AG04450 (cell line): ENCODE results near the gene PTPRC. TPM values are rescaled to one million over a fixed set of nuclear protein-coding genes. Genes with fewer than 3 reads are reported as not detected.

ENCODE experiments used
- CTCF ChIA-PET: fragments of 300-600, 350-600 bp; formaldehyde crosslinking; extraction: SDS; loops from one replicate; lab custom pipeline; 2022; ENCODE audit warnings: antibody characterized with exemption, inconsistent platforms; lab: Charles Lee
- POLR2A ChIA-PET: fragments of 350-600 bp; formaldehyde crosslinking; extraction: SDS; loops from one replicate; lab custom pipeline; 2021; ENCODE audit warnings: antibody characterized with exemption, inconsistent platforms; lab: Yijun Ruan, JAX
- DNase-seq: peaks from one replicate; pipeline ENCODE4 v3.0.0-alpha.2; 2011; ENCODE audit warnings: low read depth, low spot score
- H3K27ac ChIP-seq: one replicate; pipeline ENCODE4 v1.5.1; 2012; ENCODE audit warnings: low read depth, low read length, control low read depth
- H3K27me3 ChIP-seq: one replicate; pipeline ENCODE4 v1.6.0; 2012; ENCODE audit warnings: low read length; ENCODE audit not compliant: control insufficient read depth, insufficient read depth
- H3K4me3 ChIP-seq: 2 replicates; pipeline ENCODE4 v1.5.1; 2011; ENCODE audit warnings: mild to moderate bottlenecking, low read depth, low read length, control low read depth
- H3K9me3 ChIP-seq: 2 replicates; pipeline ENCODE4 v1.5.1; 2012; ENCODE audit warnings: low read length; ENCODE audit not compliant: control insufficient read depth, insufficient read depth
- CTCF ChIP-seq: IDR thresholded peaks from 2 replicates; pipeline ENCODE4 v1.5.1; 2011; ENCODE audit warnings: low read depth, low read length, control low read depth, inconsistent platforms
- polyA plus RNA-seq: library from polyadenylated mRNA; depleted of rRNA; stranded (reverse); fragments of >200 nt; gene quantifications from 2 replicates; pipeline ENCODE4 v1.2.3, GENCODE V29; 2011

The PTPRC gene
- polyA plus RNA-seq, 1 experiment, result 0.05 TPM

- Histone ChIP-seq H3K9me3 (no peaks in the 10 kb centered on the region), H3K27me3 (no peaks in the 10 kb centered on the region), H3K27ac (no peak overlapping the region), H3K4me3 (no peak overlapping the region)
- POLR2A ChIA-PET, result no interaction called here
- DNase-seq, result no peak
- CTCF ChIA-PET, result no interaction called here
- no peak for TF ChIP-seq CTCF
Observed at GRCh38 chr1:198655459-198656121, 16.8 kb downstream of the PTPRC start.

GRCh38 chr1:198656500-198656932 is 17.7 kb downstream of the PTPRC start:
- H3K4me3 ChIP-seq, result no peak overlapping the region
- no peaks in the 10 kb centered on the region for H3K9me3 ChIP-seq
- no peaks in the 10 kb centered on the region for H3K27me3 ChIP-seq
- peak overlapping the region; percentile 25 for H3K27ac ChIP-seq
- ChIA-PET POLR2A (interaction anchor here (0.7 kb wide), 1 partner anchor 544 kb away, joined by 4 read pairs; no protein-coding TSS in a partner anchor), CTCF (no interaction called here)
- no peak for DNase-seq
- TF ChIP-seq CTCF, result no peak

GRCh38 chr1:198657550-198658064 is 18.8 kb downstream of the PTPRC start:
- ChIA-PET POLR2A (interaction anchor here (0.8 kb wide), 1 partner anchor 10 kb away, joined by 4 read pairs; no protein-coding TSS in a partner anchor), CTCF (no interaction called here)
- no peak for TF ChIP-seq CTCF

GRCh38 chr1:198660341-198661261 is 21.8 kb downstream of the PTPRC start:
- ChIA-PET POLR2A (no interaction called here), CTCF (interaction anchor here (0.6 kb wide), 1 partner anchor 23 kb away, joined by 4 read pairs; no protein-coding TSS in a partner anchor)
- H3K9me3 ChIP-seq, result no peaks in the 10 kb centered on the region
- H3K4me3 ChIP-seq, result no peak overlapping the region
- no peak for TF ChIP-seq CTCF
- H3K27me3 ChIP-seq, result no peaks in the 10 kb centered on the region
- H3K27ac ChIP-seq, result no peak overlapping the region
- DNase-seq, result no peak

More at GRCh38 chr1:198657550-198658064, 18.8 kb downstream of the PTPRC start:
- H3K9me3 ChIP-seq, result no peaks in the 10 kb centered on the region
- peak; percentile 90 for DNase-seq
- H3K27ac ChIP-seq, result peak overlapping the region; percentile 80
- no peak overlapping the region for H3K4me3 ChIP-seq
- no peaks in the 10 kb centered on the region for H3K27me3 ChIP-seq
